GM04503 (cell line): ENCODE data around the gene ART1.
"Not testable (repeated sequence)": the region's sequence is repeated elsewhere in the genome, so short reads cannot be mapped to it uniquely, and the experiment has no call there.

ENCODE experiments used
- DNase-seq: peaks from one replicate; pipeline ENCODE4 v3.0.0-alpha.2; 2012; ENCODE audit warnings: low read depth

ART1 gene

GRCh38 chr11:3632070-3632660 lies 12.8 kb upstream of the ART1 start:
- DNase-seq, result no peak

- no peak for DNase-seq
Observed at GRCh38 chr11:3635641-3636375, 9.1 kb upstream of the ART1 start.

- no peak for DNase-seq
Observed at GRCh38 chr11:3637201-3637600, 7.7 kb upstream of the ART1 start.

- DNase-seq, result no peak
Observed at GRCh38 chr11:3638513-3638912, 6.4 kb upstream of the ART1 start.

GRCh38 chr11:3639841-3640240 lies 5.1 kb upstream of the ART1 start:
- DNase-seq, result no peak

- no peak for DNase-seq
Observed at GRCh38 chr11:3641191-3641590, 3.7 kb upstream of the ART1 start.

- DNase-seq, result no peak
Observed at GRCh38 chr11:3641701-3642070, 3.2 kb upstream of the ART1 start, which contains the start of gene ART5. Gene ART5 (minus strand): TSS chr11:3641992. CDS start chr11:3641862, 130 bp downstream.

GRCh38 chr11:3642071-3642951 lies 2.6 kb upstream of the ART1 start:
- DNase-seq, result no peak

GRCh38 chr11:3643102-3643546 lies 1.8 kb upstream of the ART1 start:
- not testable (repeated sequence) for DNase-seq

GRCh38 chr11:3645552-3645951 lies 624 bp downstream of the ART1 start:
- DNase-seq, result no peak

- not testable (repeated sequence) for DNase-seq
Observed at GRCh38 chr11:3648843-3649242, 3.9 kb downstream of the ART1 start.

GRCh38 chr11:3649374-3649773 lies 4.4 kb downstream of the ART1 start:
- not testable (repeated sequence) for DNase-seq

- not testable (repeated sequence) for DNase-seq
Observed at GRCh38 chr11:3652514-3652913, 7.6 kb downstream of the ART1 start.

- no peak for DNase-seq
Observed at GRCh38 chr11:3655547-3655946, 10.6 kb downstream of the ART1 start.

- DNase-seq, result not testable (repeated sequence)
Observed at GRCh38 chr11:3657331-3657730, 12.4 kb downstream of the ART1 start.

- no peak for DNase-seq
Observed at GRCh38 chr11:3658252-3658651, 13.3 kb downstream of the ART1 start.

GRCh38 chr11:3659595-3660515 lies 14.9 kb downstream of the ART1 start:
- DNase-seq, result no peak

GRCh38 chr11:3660960-3661359 lies 16.0 kb downstream of the ART1 start:
- no peak for DNase-seq

- DNase-seq, result no peak
Observed at GRCh38 chr11:3662856-3663255, 17.9 kb downstream of the ART1 start.

- no peak for DNase-seq
Observed at GRCh38 chr11:3664032-3664630, 19.2 kb downstream of the ART1 start.

GRCh38 chr11:3665336-3666022 lies 20.6 kb downstream of the ART1 start:
- DNase-seq, result no peak
